Inferior parietal cortex (tissue), 1 donor: ENCODE measurements around the gene PRR36.

Experiments used
- DNase-seq: peaks from one replicate; pipeline ENCODE4 v3.0.0-alpha.2; 2016; ENCODE audit errors: extremely low spot score

Gene PRR36

DNA sequence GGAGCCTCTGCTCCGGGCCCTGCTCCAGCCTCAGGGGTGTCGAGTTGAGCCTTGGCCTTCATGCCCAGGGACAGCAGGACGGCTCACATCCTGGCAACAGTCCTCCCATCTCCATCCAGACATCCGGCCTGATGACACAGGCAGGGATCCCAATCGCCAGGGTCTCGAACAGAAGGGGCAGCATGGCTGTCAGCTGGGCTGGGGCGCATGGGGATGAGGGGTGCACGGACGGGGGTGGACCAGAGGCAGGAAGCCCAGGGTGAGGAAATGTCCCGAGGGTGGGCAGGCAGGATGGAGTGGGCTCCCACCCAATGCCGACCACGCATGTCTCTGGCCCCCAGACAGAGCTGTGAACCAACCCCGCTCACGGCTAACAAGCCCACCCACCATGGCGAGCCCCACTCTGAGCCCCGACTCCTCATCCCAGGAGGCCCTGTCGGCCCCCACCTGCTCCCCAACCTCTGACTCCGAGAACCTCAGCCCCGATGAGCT lies 28.0 kb downstream of the PRR36 start:
- DNase-seq, result no peak

DNA sequence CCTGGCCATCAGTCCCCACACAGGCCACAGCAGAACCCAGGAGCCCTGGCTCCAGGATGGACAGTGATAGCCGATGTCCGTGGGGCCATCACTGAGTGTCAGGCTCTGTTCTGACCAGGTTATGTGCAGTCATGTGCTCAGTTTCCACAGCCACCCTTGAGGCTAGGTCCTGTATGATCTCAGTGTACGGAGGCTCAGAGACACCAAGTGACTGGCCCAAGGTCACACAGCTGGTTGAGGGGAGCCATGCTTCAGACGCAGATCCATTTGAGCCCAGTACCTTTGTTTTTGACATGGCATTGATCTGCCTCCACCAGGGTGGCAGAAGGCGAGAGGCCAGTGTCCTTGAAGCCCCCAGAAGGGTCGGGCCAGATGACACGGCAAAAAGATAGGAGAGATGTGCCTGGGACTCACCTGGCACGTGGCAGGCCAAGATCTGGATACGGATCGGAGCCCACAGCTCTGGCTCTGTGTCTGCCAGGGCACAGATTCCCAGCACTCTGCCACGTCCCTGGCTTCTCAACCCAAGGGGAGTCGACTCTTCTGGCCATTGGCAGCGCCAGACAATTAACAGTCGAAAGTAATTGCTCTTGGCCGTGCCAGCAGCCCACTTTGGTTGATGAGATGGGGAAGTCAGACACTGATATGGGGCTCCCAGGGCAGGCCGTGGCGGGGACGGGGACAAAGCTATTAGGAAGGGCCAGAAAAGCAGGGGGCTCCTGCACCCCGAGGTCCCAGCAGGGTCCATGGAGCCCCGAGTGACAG lies 28.6 kb downstream of the PRR36 start:
- no peak for DNase-seq

DNA sequence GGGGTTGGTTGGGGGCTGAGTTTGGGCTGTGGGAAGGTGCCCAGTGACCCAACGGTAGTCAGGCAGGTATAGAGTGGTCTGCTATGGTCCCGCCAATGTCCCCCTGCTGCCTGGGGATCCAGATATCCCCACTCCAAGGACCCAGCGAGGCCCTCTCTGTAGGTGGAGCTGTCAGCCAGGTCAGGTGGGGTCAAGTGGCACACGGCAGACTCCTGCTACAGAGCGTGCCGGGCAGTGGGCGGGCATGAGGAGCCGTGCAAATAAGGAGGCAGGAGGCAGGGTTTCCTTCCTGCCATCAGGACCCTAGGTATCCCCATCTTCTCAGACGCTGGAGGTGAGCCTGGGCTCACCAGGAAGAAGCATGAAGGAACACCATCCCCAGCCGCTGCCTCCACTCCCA lies 29.2 kb downstream of the PRR36 start:
- DNase-seq, result no peak

DNA sequence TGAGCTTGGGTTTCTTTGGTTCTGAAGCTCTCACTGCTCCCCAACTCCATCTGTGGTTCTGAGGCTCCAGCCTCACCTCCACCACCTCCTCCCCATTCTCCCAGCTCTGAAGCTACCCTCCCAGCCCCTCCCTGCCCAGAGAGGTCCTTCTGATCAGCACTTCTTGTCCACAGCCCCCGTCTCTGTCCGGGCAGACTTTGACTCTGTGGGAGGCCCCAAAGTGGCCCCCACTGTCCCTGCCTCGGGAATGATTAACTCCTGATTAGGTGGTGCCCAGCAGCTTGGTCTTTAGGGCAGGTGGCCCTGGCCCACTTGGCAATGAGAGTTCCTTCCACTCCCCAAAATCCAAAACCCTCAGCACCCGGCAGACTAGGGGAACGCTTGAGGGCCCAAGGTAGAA lies 29.8 kb downstream of the PRR36 start:
- DNase-seq, result no peak

DNA sequence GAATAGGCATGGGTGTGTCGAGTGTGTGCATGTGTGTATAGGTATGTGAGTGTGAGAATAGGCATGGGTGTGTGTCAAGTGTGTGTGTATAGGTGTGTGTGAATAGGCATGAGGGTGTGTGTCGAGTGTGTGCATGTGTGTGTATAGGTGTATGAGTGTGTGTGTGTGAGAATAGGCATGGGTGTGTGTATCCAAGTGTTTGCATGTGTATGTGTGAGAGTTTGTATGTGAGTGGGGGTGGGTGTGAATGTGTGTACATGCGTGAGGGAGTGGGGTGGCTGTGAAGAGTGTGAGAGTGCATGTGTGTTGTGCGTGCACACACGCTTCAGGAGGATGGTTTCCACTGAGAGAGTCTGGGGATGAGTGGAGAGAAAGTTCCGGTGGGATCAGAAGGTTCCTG lies 30.7 kb downstream of the PRR36 start:
- DNase-seq, result no peak

DNA sequence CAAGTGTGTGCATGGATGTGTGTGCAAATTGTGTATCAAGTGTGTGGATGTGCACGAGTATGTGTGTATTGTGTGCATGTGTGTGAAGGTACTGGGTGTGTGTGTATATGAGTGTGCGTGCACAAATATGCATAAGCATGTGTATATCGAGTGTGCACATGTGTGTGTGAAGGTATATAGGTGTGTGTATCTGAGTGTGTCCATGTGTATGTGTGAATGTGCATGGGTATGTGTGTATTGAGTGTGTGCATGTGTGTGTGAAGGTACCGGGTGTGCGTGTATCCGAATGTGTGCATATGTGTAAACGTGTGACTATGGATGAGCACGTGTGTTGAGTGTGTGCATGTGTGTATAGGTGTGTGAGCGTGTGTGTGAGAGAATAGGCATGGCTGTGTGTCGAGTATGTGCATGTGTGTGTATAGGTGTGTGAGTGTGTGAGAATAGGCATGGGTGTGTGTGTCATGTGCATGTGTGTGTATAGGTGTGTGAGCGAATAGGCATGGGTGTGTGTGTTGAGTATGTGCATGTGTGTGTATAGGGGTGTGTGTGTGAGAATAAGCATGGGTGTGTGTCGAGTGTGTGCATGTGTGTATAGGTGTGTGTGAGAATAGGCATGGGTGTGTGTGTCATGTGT lies 31.4 kb downstream of the PRR36 start:
- DNase-seq, result no peak

DNA sequence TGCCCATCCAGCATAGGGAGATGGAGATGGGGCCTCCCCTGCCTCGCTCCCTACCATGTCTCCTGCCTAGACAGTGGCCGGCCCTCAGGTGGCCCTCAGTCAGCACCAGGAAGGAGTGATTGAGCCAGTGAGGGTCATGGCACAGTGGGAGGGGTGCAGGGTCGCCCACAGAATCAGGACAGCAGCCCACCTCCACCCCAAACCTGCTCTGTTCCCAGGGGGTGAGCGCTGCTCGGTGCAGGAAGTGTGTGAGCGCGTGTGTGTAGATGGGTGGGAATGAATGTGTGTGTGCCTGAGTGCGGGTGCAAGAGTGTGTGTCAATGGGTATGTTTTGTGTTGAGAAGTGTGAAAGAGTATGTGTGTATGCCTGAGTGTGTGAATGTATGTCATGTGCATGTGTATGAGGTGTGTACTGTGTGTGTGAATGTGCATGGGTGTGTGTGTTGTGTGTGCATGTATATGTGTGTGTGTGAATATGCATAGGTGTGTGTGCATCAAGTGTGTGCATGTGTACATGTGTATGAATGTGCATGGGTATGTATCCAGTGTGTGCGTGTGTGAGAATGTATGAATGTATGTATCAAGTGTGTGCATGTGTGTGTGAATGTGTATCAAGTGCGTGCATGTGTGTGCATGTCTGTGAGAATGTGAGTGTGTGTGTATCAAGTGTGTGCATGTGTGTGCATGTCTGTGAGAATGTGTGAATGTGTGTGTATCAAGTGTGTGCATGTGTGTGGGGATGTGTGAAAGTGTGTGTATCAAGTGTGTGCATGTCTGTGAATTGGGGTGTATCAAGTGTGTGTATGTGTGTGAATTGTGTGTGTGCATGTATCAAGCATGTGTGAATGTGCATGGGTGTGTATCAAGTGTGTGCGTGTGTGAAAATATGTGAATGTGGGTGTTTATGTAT lies 32.2 kb downstream of the PRR36 start:
- DNase-seq, result no peak

DNA sequence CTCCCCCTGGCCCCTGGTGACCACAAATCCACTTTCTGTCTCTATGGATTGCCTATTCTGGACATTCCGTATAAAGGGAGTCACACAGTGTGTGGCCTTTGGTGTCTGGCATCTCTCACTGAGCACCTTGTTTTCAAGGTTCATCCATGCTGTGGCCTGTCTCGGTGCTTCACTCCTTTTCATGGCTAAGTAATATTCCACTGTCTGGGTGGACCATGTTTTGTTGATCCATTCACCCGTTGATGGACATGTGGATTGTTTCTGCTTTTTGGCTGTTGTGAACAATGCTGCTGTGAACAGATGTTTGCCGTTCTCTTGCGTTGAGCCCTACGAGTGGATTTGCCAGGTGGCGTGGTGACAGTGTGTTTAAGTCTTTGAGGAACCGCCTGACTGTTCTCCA lies 33.6 kb downstream of the PRR36 start:
- no peak for DNase-seq

DNA sequence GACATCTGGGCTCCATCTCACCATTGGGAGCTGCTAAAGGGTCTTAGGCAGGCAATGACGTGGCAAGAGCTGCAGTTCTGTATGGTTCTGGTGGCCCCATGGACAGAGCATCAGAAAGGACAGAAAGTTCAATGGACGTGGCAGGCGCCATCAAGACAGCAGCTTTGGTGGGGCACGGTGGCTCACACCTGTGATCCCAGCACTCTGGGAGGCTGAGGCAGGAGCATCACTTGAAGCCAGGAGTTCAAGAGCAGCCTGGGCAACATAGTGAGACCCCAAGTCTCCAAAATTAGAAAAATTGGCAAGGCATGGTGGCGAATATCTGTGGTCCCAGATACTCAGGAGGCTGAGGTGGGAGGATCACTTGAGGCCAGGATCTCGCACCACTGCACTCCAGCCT lies 34.7 kb downstream of the PRR36 start:
- DNase-seq, result no peak

DNA sequence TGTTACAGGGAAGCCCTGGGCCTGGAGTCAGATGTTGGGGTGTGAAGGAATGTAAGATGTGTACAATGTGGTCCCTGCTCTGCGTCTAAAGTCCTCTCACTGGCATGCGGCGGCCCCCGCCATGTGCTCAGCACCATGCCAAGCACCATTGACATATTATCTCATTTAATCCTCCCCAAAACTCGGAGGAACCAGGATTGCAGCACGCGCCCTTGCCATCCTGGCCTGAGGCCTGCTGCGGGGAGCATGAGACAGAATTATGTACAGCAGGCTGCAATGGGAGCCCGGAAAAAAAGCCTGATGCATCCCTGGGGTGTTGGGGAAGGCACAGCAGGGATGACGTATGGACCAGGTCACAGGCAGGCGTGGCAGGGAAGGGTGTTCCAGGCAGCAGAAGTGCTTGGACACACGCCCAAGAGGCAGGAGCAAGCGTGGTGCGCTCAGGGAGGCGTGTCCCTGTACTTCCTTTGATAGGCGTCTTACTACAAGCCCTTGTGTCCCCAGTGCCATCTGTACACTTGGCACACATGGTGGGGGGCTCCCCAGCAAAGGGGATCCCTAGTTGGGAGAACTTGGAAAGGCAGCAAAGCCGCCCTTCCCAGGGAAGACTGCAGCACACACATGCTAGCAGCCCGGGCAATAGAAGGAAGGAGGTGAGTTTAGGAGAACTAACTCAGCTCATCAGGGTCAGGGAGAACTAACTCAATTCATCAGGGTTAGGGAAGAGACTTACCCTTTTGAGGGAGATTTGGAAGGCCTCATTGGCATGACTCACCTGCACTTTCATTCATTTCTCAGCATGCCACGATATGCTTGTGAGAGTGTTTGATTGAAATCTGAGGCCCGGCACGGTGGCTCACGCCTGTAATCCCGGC lies 40.7 kb downstream of the PRR36 start:
- peak; percentile 17 for DNase-seq

DNA sequence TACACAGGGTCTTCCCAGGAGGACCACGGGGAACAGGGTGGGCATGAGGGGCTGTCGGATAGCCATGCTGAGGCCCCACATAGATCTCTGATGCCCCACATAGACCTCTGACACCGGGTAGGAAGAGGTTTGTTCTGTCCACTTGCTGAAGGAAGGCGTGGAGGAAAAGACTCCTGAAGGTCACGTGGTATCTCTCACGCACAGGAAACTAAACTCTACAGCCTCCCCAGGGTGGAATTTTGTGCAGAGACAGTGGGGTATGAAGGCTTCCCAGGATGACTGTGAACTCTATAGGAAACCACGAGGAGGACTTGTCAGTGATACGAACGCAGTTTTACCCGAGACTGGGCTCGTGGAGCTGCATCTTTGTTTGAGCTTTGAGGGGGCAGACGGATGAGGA lies 41.4 kb downstream of the PRR36 start:
- DNase-seq, result peak; percentile 17

DNA sequence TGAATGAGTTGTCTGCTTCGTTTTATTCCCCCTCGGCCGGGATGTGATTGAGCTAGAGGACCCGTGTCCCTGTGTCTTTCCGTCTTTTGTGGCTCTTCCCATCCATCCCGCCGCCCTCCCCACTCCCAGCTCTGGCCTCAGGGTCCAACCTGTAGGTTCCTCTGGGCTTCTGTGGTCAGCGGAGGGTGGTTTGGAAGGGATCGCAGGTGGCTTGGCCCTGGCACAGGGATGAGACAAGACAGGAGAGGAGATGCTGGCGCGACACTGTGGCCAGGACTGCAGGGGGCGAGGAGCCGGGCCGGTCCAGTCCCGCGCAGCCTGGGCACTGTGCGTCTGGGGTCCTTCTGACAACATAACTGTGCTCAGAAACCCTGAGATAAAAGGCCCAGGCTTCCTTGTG lies 42.2 kb downstream of the PRR36 start:
- DNase-seq, result no peak

DNA sequence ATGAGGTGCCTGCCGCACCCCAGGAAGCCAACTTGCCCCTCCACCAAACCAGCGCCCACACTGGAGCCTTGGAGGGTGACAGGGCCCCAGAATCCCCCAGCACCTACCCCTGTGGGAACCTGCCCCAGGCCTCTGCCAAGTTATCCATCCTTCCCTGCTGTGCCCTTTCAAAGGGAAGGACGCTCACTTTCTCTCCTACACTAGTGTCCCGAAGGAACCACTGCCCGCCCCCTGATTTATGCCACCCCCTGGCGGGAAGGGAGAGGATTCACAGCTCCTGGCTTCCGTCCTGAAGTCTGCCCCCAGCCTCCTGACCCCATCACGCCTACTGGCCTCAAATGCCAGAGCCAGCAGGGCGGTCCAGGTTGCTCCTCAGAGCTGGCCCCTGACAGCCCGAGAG lies 42.7 kb downstream of the PRR36 start:
- peak; percentile 32 for DNase-seq

DNA sequence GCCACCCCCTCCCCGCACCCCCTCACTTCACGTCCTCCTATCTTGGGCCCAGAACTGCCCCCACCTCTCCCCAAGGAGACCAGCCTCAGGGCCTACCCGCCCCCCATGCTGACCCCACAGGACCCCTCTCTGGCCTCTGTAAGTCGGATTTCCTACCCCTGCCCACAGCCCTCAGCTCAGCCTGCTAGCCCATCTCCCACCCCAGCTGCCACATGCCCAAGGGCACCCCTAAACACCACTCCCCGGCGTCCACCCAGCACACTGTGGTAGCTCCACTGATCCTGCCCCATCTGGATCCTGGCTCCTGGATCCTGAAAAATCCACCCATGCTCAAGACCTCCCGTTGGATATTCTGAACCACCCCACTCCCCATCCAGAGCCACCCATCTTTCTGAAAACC lies 43.4 kb downstream of the PRR36 start:
- no peak for DNase-seq

DNA sequence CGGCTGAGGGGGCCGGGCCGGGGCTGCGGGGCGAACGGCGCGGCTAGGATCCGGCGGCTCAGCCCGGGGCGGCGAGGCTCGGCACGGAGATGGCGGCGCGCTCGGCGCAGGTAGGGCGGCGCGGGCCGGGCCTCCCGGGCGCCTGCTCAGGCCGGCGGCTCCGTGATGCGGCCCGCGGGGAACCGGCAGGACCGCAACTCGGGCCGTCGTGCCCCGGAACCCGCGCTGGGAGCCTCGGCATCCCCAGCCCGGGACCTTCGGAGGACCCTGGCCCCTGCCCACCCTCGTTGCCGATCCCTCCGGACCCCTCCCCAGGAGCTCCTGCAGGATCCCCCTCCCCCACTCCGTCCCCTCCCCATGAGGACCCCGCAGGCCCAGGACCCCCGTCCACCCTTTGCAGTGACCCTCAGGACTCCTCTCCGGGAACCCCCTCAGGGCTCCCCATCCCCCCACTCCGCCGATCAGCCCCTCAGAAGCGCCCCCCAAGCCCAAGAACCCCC lies 43.9 kb downstream of the PRR36 start:
- no peak for DNase-seq

DNA sequence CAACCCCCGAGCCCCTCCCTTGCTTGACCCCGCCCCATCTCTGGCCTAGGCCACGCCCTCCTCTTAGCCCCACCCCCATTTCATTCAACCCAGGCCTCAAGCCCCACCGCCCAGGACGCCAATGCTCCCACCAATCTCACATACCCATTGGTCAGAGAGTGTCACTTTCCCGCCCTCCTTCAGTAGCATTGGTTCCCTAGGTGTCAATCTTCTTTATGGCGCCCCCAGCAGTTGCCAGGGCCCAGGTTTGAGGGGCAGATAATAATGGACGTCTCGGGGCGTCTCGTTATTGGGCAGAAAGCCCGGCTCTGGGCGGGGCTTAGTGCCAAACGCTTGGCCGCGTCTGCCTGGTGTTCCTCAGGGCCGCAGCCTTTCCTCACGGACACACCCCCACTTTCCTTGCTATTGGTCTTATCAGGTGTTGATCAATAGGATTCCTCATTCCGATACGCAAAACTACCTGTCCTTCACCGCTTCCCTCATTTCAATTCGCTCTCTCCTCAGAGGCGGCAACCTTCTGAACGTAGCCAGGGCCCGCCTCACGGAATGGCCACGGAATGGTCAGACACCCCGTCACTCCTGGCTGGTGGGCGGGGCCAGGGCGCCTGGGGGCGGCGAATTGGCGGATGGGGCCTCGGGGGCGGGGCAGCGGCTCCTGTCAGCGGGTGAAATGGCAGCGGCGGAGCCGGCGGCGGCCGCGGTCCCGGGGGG lies 44.5 kb downstream of the PRR36 start, which contains the start of gene EVI5L:
TSS of gene EVI5L (plus strand) at position 658 of the 711 bp plus-strand sequence. CDS start 16,325 bp downstream, outside the sequence.
- peak; percentile 99 for DNase-seq

DNA sequence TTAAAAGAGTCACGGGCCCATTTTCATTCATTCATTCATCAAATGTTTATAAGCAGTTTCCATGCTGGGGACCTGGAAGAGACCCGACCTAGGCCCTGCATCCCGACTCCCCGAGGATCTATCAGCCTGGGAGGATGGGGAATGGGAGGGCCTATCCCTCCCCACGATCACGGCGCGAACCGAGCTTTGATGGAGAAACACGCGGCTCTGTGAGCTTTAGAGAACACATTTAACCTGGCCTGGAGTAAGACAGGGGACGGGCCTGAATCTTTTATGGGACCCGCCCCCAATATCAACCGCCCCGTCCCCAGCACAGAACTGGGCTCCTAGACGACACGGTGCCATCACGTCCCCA lies 45.0 kb downstream of the PRR36 start:
- no peak for DNase-seq

DNA sequence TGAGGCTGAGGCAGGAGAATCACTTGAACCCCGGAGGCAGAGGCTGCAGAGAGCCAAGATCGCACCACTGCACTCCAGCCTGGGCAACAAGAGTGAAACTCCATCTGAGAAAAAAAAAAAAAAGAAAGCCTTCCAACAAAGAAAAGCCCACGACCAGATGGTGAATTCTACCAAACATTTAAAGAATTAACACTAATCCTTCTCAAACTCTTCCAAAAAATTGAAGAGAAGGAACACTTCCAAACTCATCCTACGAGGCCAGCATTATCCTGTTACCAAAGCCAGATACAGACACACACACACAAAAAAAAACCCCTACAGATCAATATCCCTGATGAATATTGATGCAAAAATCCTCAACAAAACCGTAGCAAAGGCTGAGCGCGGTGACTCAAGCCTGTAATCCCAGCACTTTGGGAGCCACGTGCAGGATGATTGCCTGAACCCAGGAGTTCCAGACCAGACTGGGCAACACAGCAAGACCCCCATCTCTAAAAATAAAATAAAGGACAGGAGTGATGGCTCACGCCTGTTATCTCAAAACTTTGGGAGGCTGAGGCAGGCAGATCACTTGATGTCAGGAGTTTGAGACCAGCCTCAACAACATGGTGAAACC lies 50.4 kb downstream of the PRR36 start:
- peak; percentile 34 for DNase-seq

DNA sequence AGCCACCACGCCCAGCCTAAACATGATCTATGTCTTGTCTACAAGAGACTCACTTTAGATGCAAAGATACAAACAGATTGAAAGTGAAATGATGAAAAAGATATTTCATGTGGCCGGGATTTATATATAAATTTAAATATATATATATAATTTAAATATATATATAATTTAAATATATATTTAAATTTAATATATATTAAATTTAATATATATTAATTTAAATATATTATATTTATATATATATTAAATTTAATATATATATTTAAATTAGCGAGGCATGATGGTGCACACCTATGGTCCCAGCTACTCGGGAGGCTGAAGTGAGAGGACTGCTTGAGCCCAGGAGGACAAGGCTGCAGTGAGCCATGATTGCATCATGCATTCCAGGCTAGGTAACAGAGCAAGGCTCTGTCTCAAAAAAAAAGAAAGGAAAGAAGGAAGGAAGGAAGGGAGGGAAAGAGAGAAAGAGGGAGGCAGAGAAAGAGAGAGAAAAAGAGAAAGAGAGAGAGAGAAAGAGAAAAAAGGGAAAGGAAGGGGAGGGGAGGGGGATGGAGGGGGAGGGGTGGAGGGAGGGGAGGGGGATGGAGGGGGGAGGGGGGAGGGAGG lies 51.2 kb downstream of the PRR36 start:
- DNase-seq, result no peak

DNA sequence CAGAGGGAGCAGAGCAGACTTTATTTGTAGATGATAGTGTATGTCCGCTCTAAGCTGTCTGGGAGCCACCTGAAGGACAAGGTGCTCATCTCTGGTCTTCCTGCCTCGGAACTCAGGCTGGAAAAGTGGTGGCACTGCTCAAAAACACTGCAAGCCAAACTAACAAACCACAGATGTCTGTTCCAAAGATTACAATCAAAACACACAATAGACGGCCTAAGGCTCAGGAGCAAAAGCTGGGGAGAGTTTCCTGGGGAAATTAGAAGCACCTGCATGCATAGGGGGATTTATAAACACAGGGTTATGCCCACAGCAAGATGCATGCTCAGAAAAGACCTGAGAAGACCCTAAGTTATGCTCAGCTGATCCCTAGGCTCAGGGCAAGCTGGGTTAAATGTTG lies 53.6 kb downstream of the PRR36 start:
- DNase-seq, result no peak
